GM19372 (cell line): Measurements from ENCODE around the gene SIM1.

Experiments used
- ATAC-seq: cut with Tn5 transposase; IDR thresholded peaks from one replicate; pipeline ENCODE4 v1.9.1; 2021; ENCODE audit warnings: mild to moderate bottlenecking, low read depth, moderate library complexity; ENCODE audit not compliant: unreplicated experiment

The SIM1 gene

GRCh38 chr6:100457311-100457990 lies 7.3 kb downstream of the SIM1 start:
- no peak for ATAC-seq

GRCh38 chr6:100456908-100457235 lies 7.8 kb downstream of the SIM1 start:
- no peak for ATAC-seq

- ATAC-seq = no peak
These were observed 8.4 kb downstream of the SIM1 start for GRCh38 chr6:100456141-100456907.

- no peak for ATAC-seq
These were observed 9.2 kb downstream of the SIM1 start for GRCh38 chr6:100455230-100456124.

GRCh38 chr6:100454551-100455229 lies 10.0 kb downstream of the SIM1 start:
- ATAC-seq = no peak

DNA sequence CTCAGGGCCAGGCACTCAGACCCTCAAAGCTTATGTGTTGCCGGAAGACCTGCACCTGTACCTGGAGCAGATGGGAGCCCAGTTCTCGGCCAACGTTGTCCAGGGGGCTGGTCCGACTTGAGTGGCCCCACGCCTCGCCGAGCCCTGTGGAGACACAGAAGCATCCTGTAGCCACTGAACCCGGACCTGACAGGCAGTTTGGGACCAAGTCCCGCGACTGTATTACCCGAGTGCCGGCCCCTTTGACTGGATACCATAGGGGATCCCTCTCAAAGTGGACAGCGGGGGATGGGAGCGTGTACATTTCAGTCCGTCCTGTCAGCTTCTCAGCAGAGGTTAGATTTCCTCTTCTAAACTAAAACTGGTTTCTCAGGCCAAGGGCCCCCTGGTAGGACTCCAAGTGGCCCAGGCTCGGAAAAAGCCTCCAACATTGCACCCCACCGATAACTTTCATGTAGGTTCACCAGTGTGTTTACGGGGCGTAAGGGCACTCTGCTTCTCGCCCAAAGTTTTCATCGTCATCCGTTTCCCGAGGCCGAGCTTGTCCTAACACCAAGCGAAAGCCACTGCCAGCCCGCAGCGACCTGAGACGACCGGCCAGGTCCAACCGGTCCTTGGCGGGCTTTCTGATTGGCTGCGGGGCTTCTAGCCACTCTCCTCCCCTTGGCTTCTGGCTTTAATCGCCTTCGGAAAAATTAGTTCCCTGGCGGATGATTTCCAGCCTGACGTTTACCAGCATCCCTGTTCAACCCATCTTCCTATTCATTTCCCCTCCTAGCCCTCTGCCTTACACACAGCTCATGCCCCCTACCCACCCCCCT lies 10.8 kb downstream of the SIM1 start:
- no peak for ATAC-seq

DNA sequence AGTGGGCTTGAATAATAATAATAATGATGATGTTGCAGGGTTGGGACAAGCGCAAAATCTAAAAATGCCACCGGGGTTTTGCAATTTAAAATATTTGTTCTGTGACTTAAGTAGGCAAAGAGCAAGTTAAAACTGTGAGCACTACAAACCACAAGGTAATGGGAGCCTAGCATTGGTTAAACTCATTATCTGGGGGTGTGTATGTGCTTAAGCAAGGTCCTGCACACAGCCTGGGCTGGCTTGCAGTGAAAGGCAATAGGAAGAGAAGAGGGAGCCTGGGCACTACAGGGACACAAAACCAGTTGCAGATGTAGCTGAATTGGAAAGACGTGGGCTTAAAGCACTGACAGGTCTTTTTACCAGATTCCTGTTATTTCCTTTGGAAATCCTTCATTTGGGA lies 11.7 kb downstream of the SIM1 start:
- no peak for ATAC-seq

GRCh38 chr6:100451577-100451976 lies 13.1 kb downstream of the SIM1 start:
- ATAC-seq = no peak

- no peak for ATAC-seq
These were observed 15.5 kb downstream of the SIM1 start for GRCh38 chr6:100449239-100449691.

DNA sequence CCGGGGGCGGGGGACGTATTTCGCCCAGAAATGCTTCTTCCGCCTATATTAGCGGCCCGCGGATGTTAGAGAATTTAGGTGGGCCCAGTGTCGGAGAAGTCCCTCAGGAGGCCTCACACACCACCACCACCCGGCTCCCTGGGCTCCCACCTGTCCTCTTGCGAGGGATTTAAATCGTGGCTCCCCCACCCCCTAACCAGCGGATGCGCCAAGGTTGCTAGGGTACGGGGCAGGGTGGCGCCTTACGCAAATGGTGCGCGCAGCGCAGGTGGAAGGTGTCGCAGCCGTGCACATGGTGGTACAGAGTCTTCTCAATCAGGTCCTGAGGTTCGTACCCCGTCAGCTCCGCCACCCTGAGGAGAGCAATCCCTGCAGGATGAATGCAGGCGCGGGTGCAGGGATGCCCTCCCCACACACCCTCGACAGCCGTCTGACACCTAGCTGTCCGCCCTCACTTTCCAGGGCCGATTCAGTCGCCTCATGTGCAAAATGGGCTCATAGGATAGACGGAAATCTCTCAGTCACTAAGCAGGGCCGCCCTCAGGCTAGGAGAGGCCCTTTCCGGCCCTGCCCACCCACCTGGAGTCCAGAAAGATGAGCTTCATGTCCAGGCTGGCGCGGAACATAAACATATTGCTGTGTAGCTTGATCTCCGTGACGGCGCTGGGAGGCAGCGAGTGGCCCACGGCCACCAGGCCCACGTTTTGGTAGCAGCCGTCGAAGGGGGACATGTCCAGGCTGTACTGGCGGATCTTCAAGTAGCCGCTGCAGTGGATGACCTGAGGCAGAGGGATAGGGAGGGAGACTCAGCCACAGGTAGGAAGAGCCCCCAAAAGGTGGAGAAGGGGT lies 16.6 kb downstream of the SIM1 start:
- ATAC-seq = no peak

- no peak for ATAC-seq
These were observed 17.4 kb downstream of the SIM1 start for GRCh38 chr6:100447081-100447899.

GRCh38 chr6:100446115-100447080 lies 18.3 kb downstream of the SIM1 start:
- ATAC-seq = no peak

DNA sequence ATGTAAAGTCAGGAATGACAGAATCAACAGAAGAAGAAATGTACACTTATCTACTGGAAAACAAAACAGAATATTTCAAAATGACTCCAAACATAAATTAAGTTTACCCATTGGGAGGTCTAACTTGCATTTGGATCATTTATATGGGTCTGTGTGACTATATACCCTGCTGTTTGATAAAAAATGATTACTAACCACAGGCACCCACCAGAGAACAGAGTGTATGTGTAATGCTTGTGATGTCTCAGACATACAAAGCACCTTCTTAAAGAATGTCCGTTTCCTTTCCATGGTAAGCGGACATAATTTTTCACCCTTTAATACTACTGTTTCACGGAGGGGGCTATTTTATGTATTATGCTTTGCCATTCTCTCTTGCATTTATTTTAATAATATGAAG lies 19.2 kb downstream of the SIM1 start:
- ATAC-seq = no peak

GRCh38 chr6:100440935-100441334 lies 23.8 kb downstream of the SIM1 start:
- ATAC-seq = no peak

GRCh38 chr6:100435299-100435698 lies 29.4 kb downstream of the SIM1 start:
- ATAC-seq = no peak

DNA sequence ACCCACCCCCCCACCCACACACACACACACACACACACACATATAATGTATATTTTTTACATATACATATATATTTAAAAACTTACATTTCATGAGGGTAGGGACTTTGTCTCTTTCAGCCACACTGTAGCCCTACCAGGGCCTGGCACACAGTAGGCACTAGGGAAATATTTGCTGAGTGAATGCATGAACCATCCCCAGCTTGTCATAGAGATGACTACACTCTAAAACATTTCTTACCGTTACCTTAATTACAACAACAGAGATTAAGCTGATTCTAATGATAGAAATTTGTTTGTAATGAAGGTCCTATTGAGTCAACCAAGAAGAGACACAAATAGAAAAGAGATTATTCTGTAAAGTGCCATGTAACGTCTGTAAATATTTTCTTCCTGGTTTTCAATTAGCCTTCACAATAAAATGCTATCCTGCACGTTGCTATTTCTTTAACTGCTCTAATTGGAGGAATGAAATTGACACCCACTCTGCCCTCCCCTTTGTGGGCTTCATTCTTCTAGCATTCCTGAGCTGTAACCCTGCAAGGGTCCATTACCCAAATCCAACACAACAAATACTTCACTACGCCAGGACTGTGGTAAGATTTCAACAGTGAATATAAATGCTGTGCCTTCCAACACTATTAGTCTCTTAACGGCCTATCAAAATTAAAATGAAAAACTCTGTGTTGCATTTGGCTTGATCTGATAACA lies 30.8 kb downstream of the SIM1 start:
- no peak for ATAC-seq
